ENCODE measurements around the gene LAD1.

DNA sequence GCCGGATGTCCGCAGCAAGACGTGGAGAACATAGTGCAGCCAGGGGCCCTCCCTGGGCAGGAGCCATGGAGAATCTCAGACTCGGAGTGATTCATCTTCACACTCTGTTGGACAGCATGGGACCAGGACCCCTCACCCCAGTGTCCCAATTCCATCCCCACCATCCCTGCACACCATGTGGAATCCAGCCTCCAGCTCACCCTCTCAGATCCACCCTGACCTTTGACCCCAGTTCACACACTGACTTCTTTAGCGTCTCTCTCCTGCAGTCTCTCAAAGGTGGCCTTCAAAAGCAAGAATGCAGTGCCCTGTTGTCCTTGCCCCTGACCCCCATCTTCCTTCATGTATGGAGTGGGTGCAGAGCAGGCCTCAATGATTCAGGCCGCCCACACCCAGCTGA is 24.5 kb upstream of the LAD1 start:
- TF ChIP-seq, protein P1, sequence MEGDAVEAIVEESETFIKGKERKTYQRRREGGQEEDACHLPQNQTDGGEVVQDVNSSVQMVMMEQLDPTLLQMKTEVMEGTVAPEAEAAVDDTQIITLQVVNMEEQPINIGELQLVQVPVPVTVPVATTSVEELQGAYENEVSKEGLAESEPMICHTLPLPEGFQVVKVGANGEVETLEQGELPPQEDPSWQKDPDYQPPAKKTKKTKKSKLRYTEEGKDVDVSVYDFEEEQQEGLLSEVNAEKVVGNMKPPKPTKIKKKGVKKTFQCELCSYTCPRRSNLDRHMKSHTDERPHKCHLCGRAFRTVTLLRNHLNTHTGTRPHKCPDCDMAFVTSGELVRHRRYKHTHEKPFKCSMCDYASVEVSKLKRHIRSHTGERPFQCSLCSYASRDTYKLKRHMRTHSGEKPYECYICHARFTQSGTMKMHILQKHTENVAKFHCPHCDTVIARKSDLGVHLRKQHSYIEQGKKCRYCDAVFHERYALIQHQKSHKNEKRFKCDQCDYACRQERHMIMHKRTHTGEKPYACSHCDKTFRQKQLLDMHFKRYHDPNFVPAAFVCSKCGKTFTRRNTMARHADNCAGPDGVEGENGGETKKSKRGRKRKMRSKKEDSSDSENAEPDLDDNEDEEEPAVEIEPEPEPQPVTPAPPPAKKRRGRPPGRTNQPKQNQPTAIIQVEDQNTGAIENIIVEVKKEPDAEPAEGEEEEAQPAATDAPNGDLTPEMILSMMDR (conservative IDR thresholded peaks at IDR 0.05; ENCODE audit: low read depth, low read length) = no peak
- TF ChIP-seq POLR2A (IDR thresholded peaks at IDR 0.05; ENCODE audit: low read depth, low read length) = no peak
- TF ChIP-seq RFX5 (IDR thresholded peaks at IDR 0.05; ENCODE audit: low read depth, low read length) = no peak
- TF ChIP-seq, protein P2, sequence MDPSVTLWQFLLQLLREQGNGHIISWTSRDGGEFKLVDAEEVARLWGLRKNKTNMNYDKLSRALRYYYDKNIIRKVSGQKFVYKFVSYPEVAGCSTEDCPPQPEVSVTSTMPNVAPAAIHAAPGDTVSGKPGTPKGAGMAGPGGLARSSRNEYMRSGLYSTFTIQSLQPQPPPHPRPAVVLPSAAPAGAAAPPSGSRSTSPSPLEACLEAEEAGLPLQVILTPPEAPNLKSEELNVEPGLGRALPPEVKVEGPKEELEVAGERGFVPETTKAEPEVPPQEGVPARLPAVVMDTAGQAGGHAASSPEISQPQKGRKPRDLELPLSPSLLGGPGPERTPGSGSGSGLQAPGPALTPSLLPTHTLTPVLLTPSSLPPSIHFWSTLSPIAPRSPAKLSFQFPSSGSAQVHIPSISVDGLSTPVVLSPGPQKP (IDR thresholded peaks at IDR 0.05; ENCODE audit: borderline replicate concordance, low read depth, low read length) = no peak
- TF ChIP-seq, protein P3, sequence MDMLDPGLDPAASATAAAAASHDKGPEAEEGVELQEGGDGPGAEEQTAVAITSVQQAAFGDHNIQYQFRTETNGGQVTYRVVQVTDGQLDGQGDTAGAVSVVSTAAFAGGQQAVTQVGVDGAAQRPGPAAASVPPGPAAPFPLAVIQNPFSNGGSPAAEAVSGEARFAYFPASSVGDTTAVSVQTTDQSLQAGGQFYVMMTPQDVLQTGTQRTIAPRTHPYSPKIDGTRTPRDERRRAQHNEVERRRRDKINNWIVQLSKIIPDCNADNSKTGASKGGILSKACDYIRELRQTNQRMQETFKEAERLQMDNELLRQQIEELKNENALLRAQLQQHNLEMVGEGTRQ (IDR thresholded peaks at IDR 0.05; ENCODE audit: low read depth, low read length) = no peak
